NK-92 treated with Interleukin-12 subunit alpha and Interleukin-12 subunit beta, amount 100 ng/mL, for 24 hours (cell line): ENCODE results near the gene SUMO2.
A peak's percentile ranks its signal among the peaks of the same experiment; 100 is the strongest.
"Not testable (repeated sequence)": the region's sequence is repeated elsewhere in the genome, so short reads cannot be mapped to it uniquely, and the experiment has no call there.

Source experiments
- DNase-seq: peaks from one replicate; lab custom pipeline; 2025; lab: John Stamatoyannopoulos, UW

Gene SUMO2

GRCh38 chr17:75181608-75182318, 996 bp downstream of the SUMO2 start:
- DNase-seq, result no peak

- no peak for DNase-seq
Observed at GRCh38 chr17:75181110-75181509, 1.6 kb downstream of the SUMO2 start.

GRCh38 chr17:75178453-75178852, 4.3 kb downstream of the SUMO2 start:
- peak; percentile 33 for DNase-seq

DNA sequence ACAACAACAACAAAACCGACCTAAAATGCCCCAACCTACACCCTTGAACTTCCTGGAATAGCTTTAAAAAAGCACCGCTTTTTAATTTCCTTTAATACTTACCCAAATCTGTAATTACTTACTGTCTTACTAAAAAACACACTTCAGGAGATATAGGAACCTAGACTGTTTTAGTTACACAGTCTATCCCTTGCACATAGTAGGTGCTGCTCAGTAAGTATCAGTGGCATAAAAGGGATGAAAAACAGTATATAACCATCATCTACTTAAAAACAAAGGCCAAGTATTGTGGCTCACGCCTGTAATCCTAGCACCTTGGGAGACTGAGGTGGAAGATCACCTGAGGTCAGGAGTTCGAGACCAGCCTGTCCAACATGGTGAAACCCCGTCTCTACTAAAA, 6.1 kb downstream of the SUMO2 start:
- no peak for DNase-seq

DNA sequence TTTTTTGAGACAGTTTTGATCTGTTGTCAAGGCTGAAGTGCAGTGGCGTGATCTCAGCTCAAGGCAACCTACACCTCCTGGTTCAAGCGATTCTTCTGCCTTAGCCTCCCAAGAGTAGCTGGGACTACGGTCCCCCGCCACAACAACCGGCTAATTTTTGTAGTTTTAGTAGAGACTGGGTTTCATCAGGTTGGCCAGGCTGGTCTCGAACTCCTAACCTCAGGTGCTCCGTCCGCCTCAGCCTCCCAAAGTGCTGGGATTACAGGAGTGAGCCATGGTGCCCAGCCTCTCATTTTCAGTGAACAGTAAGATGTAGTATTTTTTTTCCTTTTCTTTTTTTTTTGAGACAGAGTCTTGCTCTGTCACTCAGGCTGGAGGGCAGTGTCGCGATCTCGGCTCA, 7.8 kb downstream of the SUMO2 start:
- DNase-seq, result no peak

DNA sequence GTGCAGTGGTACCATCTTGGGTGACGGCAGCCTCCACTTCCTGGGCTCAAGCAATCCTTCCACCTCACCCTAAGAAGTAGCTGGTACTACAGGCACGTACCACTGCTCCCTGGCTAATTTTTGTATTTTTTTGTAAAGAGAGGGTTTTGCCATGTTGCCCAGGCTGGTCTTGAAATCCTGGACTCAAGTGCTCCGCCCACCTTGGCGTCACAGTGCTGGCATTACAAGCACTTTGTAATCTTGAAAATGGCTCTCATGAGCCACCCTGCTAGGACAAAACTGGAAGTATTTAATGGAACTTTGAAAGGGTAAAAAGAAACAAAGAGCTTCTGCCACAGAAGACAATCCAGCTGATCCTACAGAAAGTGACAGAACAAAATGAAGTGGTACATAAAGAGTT, 9.2 kb downstream of the SUMO2 start:
- no peak for DNase-seq

- DNase-seq, result no peak
Observed at GRCh38 chr17:75168998-75169397, 13.8 kb downstream of the SUMO2 start.

DNA sequence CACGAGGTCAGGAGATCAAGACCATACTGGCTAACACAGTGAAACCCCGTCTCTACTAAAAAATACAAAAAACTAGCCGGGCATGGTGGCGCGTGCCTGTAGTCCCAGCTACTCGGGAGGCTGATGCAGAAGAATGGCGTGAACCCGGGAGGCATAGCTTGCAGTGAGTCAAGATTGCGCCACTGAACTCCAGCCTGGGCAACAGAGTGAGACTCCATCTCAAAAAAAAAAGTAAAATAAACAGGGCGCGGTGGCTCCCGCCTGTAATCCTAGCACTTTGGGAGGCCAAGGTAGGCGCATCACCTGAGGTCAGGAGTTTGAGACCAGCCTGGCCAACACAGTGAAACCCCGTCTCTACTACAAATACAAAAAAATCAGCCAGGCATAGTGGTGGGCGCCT, 18.2 kb downstream of the SUMO2 start:
- DNase-seq, result not testable (repeated sequence)

DNA sequence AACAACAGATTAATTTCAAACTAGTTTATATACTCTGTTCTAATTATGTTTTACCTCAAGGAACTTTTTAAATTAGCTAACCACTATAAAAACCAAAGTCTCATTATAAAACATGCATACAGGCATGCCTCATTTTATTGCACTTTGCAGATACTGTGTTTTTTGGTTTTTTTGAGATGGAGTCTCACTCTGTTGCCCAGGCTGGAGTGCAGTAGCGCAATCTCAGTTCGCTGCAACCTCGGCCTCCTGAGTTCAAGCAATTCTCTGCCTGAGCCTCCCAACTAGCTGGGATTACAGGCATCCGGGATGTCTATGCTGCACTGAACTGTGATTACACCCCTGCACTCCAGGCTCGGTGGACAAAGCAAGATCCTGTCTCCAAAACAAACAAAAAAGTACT, 19.7 kb downstream of the SUMO2 start:
- no peak for DNase-seq

DNA sequence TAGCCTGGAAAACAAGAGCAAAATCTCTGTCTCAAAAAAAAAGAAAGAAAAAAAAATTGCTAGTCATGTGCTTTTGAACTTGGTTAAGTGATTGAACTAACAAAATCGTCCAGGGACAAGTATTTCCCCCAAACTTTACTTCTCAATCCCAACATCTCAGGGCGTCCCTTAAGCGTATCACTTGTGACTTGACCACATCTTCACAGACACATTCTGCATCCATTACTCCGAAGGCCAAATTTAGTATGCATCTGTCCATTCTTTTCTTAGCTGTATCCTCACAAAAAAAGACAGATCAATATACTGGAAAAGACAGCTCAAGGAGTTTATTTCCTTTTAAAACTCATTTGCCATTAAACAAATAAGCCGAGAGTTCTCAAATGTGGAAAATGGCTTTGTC, 22.5 kb downstream of the SUMO2 start:
- no peak for DNase-seq

DNA sequence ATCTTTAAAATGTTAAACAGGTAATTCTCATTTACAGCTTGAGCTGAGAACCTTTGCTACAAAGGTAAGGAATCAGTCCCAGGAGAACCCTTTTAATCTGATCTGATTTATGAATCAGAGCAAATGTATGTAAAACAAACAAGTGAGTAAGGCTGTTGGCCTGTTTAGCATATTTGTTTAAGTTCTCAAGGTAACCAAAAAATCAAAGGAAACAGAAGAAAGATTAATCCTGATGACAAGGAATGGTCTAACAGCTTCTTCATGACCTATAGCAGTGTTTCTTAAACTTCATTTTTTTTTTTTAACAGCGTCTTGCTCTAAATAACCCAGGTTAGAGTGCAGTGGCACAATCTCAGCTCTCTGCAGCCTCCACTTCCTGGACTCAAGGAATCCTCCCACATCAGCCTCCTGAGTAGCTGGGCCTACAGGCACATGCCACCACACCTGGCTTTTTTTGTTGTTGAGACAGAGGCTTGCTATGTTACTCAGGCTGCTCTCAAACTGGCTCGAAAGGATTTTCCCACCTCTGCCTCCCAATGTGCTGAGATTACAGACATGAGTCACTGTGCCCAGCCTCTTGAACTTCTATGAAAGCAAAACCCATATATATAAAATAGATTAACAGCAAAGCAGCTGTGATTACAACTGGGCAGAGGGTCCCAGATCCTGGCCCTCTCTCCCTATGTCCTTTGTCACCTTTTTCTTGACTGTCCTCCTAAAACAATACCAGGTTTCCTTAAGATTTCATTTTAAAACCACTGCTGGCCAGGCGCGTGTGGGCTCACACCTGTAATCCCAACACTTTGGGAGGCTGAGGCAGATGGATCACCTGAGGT, 23.3 kb downstream of the SUMO2 start:
- no peak for DNase-seq

DNA sequence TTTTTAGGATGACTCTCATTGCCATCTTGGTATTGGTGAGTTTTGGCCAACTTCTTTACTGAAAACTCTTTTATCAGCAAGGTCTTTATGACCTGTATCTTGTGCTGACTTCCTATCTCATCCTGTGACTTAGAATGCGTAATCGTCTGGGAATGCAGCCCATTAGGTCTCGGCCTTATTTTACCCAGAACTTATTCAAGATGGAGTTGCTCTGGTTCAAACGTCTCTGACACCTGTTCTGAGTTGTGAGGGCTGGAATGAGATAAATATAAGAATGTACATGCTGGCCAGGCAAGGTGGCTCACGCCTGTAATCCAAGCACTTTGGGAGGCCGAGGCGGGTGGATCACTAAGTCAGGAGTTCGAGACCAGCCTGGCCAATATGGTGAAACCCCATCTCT, 24.3 kb downstream of the SUMO2 start:
- DNase-seq, result not testable (repeated sequence)

GRCh38 chr17:75155191-75155601, 27.6 kb downstream of the SUMO2 start:
- no peak for DNase-seq

DNA sequence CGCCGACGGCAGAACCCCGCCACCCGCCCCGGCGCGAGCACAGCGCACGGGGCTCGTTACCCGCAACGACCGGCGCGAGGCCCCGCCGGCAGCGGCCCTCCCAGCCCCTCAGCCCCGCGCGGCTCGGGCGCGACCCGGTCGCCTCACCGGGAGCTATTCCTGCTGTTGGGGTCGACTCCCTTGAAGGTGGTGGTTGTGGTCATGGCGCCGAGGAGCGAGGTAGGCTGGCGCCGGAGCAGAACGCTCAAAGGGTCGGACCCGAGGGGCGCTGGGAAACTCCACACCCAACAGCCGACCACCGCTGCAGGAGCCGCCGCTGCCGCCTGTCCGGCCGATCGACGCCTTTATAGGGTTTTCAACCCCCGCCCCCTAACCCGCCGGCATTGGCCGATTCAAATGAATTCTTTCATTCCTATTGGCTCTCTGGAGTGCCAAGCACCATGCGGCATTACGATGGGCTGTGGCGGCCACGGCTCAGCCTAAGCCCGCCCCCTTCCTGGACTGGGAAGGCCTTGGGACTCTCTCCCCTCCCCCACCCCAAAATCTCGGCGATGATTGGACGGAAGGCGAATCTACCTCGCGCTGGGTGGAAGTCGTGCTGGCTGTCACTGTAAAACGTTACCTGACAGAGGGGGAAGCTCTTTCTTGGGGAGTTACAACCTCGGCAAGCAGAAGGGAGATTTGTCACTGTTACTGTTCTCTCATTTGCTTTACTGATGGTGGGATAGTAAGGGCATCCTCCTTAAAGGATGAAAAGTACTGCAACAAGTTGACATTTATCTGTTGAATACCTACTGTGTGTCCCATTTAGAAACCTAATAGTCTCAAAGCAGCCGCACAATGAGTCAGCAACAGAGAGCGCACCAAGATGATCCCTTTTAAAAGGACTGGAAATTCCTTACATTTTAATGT, 28.3 kb downstream of the SUMO2 start, which contains the start of gene JPT1:
TSS of gene JPT1 (minus strand) at position 318 of the 912 bp plus-strand sequence. CDS start at position 203, 115 bp downstream.
- DNase-seq, result peak; percentile 96

DNA sequence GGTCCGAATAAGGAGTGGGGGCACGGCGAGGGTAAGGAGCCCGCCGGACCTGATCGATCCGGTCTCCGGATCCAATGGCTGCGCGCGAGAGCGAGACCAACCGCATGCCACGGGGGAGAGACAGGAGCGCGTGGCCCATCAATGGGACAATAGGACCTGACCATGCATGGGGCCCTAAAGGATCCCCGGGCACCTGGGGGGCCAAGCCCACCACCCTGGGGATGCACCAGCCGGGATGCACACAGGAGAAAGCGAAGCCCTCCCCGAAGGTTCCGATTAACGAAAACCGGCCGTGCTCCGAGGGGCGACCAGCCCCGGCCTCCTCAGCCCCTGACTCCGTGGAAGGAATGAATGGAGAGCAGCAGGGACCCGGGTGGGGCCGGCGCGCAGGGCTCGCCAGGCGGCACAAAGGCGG, 29.0 kb downstream of the SUMO2 start:
- DNase-seq, result peak; percentile 40

GRCh38 chr17:75152922-75153779, 29.6 kb downstream of the SUMO2 start:
- DNase-seq, result no peak

GRCh38 chr17:75152523-75152921, 30.2 kb downstream of the SUMO2 start:
- no peak for DNase-seq

DNA sequence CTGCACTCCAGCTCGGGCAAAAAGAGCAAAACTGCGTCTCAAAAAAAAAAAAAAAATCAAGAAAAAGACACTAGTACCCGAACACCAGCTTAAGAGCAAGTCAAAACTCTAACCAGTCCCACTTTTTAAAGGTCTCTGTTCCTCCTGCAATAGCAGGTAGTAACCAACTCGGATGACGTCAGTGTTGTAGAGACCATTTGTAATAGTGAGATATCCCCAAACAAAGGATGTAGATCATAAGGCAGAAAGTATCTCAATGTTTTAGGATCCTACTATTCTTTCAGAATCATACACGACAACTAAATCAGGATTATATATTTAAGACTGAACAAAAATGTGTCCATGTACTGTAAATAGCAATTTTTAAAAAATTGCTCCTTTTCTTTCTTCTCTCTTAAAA, 30.8 kb downstream of the SUMO2 start:
- no peak for DNase-seq

- no peak for DNase-seq
Observed at GRCh38 chr17:75147878-75148546, 34.7 kb downstream of the SUMO2 start.

DNA sequence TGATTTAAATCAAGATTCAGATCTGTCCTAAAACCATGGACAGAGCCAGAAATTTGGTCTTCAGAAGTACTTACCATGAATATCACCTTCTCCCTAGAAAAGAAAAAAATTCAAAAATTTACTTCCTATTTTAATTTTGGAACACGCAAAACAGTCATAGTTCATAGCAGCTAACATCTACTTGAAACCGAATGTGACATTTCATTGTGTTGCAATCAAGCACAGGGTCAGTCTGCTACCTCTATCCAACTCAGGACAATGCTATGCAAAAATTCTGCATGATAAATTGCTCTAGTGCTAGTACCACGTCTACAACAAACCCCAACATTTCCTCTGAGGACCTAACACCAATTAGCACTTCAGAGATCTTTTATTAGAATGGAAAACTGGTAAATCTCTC, 36.2 kb downstream of the SUMO2 start:
- DNase-seq, result no peak
